Activated CD8-positive, alpha-beta memory T cell treated with anti-CD3 and anti-CD28 coated beads, Interleukin-2, amount 50 U/mL, for 1 hour (primary cell): ENCODE data around the gene SLC6A7.
"Not testable (repeated sequence)": the region's sequence is repeated elsewhere in the genome, so short reads cannot be mapped to it uniquely, and the experiment has no call there.

ENCODE experiments used
- DNase-seq: peaks from one replicate; pipeline ENCODE4 v3.0.0-alpha.2; 2020; ENCODE audit errors: extremely low read depth

The SLC6A7 gene

DNA sequence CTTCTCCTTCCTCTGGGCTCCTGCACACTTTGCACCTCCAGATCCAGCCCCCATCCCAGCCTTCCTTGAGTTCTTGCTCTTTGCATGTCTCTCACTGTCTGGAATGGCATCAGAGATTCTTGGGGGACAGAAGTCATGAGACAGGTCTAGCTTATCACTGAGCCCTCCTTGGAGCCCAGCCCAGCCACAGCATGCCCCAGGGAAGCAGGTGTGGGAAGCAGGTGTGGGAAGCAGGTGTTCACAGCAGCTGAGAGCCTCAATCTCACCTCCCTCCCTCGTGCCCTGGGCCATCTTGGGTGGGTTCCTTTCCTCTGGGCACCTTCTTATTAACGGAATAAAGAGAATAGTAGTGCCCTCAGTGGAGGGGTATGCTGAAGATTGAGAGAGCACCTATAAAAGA lies 27.2 kb downstream of the SLC6A7 start:
- no peak for DNase-seq

DNA sequence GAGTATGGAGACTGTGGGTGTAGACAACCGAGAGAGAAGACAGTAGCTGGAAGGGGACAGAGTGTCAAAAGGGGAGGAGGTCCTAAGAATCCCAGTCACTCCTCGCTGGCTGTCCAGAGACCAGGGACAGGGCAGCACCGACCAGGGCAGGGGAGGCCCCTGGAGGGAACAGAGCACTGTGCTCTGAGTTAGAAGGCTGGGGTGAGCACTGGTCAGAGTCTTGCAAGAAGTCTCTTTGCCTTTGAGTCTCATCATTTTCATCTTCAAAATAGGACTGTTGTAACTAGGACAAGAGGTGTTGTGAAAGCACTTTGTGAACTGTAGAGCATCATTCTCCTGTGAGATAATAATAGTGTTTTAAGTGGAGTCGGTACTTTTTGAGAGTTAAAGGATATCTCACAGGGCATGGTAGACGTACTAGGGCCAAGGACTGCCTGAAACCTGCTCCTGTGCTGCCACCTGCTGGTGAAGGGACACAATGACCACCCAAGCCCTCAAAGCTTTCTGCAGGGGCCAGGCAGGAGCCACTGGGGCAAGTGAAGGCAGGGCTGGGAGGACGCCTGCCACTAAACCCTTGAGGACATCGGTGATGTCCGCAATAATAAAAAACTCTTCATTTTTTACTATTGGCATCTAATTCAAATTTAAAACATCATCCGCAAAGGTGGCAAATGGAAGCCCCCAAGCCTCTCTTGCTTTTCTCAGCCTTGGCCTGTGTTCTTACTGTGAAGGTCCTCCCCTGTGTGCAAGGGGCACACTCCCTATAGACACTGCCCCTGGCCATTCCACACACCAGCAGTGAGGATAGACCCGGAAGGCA lies 28.2 kb downstream of the SLC6A7 start:
- DNase-seq = peak; percentile 45

DNA sequence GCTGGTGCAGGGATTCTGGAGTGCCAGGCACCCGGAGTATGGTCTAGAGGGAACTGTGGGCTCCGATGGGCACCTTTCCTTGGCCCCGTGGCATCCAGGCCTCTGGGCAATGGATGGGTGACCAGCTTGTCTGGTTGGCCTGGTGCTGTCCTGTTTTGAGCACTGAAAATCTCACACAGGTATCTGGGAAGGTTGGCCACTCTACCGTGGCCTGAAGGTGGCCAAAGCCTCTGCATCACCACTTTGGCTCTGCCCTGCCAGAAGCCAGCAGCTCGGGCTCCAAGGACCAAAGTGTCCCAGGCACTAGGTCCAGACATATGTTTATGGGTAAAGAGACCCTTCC lies 28.8 kb downstream of the SLC6A7 start:
- no peak for DNase-seq

DNA sequence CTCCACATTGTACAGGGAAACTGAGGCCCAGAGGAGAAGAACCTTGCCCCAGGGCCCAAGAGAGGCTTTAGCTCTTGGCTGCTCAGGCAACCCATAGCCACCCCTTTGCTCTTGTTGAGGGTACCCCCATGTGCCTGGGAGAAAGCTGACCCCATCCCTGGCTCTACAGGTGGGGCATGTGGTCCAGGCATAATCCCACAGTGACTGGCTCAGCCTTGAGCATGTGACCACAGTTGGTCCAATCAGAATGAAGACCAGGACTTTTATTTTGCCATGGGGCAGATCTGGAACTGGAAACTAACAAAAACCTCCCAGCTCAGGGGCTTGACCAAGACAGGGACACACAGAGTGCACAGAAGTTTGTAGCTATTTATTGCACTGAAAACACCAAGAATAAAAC lies 29.3 kb downstream of the SLC6A7 start:
- DNase-seq = no peak

DNA sequence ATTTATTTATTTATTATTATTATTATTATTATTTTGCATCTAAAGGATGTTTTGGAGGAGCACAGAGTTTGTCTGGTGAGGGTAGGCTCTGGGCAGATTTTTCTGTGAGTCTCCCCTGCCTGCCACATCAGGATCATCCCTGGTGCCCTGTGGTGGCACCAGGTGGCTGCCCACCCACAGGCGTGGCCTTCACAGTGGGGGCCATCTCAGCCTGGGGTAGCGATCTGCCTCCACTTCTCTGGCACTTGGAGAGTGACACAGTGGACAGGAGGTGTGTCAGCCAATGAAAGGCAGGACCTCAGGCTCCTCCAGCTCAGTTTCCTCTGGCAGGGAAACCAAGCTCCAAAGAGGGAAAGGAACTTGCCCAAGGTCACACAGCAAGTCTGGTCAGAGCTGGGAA lies 30.0 kb downstream of the SLC6A7 start:
- no peak for DNase-seq

DNA sequence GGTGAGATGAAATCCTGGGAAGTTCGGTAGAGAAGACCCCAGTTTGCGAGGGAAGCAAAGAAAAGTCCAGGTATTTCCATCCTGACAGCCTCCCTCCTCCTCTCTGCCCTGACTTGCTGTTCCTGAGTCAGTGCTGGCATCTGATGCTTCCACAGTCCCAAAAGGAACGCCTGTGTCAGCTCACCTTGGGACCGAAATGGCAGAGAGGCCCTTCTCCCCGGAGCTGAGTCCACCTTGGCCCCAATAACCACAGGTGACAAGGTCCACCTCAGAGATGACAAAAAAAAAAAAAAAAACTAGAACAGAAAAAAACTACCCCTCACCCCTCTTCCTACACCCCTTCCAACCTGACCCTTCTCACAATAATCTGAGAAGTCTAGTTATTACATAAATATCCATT lies 31.6 kb downstream of the SLC6A7 start:
- no peak for DNase-seq

DNA sequence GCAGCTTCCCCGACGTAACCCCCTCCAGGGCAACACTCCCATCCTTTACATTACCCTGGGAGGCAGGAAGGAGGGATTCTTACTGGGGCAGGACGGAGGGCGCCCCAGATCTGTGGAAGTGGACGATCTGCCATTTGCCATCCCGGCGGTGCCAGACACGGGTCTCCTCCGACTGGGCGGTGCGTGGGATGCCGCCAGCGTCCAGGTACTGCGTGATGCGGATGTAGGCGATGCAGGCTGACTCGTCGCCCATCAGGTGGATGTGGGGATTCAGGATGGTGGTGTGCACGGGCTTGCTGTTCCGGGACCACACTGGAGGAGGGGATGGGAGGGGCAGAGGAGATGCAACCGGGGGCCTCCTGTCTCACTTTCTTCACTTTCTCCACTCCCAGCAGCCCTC lies 33.0 kb downstream of the SLC6A7 start:
- DNase-seq = no peak

DNA sequence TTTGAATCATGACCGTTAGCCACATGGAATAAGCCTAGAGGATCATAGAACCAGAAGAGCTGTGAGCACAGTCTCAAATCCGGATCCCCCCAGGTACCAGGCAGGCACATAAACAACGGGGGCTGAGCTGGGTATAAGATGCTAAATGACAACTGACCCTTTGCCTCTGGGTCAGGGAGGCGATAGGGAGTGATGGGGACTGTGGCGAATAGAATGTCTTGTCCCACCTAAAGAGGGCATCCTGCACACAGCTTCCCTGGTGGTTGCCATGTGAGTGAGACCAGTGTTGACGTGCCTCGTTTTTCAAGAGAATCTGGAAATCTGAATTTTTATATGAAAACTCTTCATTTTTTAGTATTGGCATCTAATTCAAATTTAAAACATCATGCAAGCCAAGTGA lies 33.6 kb downstream of the SLC6A7 start:
- DNase-seq = no peak

DNA sequence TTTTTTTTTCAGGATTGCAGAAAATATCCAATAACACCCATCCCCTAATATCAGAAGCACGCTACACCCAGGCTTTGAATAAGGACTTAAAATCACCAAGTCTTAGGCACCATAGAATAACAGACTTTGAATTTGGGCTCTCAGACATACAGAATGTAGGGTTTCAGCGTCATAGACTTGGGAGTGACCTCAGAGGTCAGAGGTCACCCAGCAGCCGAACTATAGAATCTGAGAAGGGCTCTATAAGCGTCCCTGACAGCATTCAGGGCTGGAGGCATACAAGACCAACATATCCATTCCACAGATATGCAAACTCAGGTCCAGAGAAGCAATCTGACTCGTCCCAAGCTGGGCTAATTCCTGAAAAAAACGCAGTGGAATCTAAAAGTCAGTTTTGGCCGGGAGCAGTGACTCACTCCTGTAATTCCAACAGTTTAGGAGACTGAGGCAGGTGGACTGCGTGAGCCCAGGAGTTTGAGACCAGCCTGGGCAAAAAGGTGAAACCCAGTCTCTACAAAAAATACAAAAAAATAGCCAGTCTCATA lies 34.7 kb downstream of the SLC6A7 start:
- no peak for DNase-seq

DNA sequence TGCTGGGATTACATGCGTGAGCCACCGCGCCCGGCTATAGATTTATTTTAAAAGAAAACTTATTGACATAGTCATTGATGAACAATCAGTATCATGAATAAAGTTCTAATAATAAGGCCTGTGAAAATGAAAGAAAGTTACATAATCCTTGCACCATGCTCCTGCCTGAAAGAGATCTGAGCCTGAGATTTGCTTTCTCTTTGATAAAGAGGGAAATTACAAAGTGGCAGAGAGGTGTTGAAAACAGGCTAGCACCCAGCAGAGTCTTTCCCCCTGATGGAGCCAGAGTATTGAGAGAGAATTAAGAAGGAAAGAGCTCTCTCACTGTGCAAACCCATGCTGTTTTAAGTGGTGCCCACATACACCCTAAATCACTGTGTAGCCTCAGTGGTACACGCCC lies 37.2 kb downstream of the SLC6A7 start:
- no peak for DNase-seq

DNA sequence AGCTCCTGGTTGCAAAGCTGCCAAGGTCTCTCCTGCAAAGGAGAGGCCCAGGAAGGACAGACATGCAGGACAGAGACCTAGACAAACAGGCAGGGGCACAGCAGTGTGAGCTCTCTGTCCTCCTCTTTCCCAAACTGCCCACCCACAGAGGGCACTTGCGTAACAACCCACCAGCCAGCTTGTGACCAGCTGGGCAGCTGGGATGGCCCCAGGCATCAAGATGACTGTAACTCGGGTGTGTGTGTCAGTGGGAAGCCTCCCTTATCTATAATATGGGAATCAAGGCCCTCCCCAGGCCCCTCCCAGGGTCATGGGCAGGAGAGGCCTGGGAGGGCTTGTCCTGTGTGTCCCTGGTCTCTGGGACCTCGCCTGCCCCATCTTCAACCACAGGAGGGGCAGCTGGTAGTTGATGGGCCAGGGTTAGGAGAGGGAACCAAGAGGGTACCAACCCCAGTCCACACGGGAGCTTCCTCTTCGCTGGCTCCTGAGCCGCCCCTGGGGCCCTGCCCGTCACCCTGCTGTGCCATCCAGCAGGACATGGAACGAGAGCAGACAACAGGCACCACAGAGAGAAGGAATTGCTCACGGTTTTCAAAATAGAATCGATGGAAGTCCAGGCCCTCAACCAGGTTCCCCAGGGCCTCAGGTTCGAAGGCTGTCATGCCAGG lies 37.9 kb downstream of the SLC6A7 start:
- DNase-seq = no peak

DNA sequence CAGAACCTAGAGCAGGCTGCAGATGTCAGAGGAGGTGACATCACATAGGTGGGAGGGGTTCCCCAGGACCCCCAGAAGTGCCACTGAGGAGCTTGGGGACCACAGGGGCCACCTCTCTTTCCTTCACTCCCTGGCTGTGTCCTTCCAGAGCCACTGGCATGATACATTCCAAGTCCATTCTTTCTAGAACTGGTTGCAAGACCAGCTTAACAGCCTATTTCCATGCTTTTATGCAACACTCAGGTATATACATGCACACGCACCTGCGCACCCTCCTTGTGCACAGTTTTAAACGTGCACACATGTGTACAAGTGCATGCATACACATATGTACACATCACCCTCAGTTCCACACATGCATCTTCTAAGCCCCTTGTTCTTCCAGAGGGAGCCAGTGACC lies 39.7 kb downstream of the SLC6A7 start:
- DNase-seq = no peak

DNA sequence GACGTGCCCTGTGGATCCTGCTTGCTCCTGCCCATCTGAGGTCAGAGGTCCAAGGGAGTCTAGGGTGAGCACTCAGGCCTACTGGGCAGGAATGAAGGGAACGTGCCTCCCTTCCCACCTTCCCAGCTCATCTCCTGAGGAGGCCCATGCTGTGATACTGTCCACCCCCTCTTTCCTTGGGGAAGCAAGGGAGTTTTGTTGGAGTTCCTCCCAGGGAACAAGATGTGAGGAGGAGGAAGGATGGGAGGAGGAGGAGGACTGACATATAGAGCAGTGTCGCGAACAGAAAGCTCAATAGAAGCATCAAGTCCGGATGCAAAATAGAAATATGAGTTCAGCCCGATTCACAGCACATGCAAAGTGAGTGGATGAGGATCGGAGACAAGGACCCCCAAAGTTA lies 41.0 kb downstream of the SLC6A7 start:
- no peak for DNase-seq

DNA sequence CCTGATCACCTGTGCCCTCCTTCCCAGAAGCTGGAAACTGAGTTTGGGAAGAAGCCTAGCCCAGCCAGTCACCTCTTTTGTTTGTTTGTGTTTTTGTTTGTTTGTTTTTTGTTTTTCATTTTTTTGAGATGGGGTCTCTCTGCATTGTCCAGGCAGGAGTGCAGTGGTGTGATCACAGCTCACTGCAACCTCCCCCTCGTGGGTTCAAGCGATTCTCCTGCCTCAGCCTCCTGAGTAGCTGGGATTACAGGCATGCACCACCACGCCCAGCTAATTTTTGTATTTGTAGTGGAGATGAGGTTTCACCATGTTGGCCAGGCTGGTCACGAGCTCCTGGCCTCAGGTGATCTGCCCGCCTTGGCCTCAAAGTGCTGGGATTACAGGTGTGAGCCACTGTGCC lies 43.8 kb downstream of the SLC6A7 start:
- DNase-seq = not testable (repeated sequence)

DNA sequence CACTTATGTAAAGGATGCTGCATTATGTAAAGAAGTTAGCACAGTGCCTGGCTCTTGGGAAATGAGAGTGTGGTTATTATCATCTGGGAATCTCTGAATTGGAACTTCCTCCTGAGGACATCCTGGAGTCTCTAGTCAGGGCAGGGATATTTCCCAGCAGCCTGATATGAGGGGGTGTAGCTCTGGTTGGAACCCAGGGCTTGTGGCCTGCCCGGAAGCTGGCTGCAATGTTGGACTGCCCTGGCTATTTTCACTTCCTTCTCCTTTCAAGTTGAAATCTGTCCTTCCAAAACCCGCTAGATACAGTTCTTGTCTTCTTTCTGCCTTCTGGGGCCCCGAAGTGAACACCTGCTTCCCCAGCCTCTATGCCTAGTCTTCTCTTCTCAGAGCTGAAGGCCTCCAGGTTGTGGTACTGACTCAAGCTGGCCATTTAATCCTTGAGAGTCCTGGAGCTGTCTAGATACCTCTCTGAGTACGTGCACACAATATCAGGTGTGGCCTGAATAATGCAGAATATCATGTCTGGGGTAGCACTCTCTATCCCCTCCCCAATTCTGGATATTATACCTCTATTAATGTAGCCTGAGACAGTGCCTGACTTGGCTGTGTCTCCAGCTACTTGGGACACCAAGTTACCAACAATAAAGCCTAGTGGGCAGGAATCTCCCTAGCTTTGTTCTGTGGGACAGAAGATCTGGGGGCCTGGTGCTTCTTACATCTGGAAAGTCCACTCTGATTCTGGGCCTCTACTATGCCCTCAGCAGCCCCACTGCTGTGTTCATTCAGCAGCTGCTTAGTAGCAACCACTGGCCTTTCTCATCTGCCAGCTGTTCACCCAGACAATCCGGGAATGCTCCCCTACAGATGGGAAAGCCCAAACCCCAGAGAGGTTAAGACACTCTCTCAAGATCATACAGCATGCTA lies 45.0 kb downstream of the SLC6A7 start:
- no peak for DNase-seq

DNA sequence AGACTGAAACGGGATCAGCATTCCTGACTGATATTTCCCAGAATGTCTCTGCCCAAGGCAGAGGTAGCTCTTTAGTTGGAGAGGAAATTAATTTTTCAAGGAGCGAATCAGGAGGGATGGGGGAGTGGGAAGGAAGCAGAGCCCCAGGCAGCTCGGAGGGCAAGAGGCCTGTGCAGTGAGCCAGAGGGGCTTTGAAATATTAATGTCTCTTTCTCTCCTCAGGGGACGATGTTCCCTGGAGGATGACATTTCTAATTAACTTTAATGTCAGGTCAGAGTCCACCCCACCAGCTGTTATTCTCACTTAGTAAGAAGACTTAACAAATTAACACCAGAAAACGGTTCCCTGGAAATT lies 45.6 kb downstream of the SLC6A7 start:
- DNase-seq = no peak

DNA sequence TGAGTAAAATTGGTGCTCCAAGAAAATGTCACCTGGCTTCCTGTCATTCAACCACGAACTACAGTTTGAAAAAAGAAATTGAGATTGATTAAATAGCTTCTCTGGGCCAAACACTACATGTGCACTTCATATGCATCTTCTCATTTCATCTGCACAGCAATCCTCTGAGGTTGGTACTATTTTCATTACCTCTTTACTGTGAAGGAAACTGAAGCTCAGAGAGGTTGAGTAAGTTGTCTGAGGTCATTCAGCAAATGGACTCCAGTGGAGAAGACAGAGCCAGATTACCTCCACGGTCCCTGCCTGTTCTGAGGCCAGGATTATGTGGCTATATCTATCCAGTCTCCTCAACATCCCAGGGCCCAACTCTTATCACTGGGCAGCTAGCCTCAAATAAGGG lies 46.5 kb downstream of the SLC6A7 start:
- DNase-seq = no peak

DNA sequence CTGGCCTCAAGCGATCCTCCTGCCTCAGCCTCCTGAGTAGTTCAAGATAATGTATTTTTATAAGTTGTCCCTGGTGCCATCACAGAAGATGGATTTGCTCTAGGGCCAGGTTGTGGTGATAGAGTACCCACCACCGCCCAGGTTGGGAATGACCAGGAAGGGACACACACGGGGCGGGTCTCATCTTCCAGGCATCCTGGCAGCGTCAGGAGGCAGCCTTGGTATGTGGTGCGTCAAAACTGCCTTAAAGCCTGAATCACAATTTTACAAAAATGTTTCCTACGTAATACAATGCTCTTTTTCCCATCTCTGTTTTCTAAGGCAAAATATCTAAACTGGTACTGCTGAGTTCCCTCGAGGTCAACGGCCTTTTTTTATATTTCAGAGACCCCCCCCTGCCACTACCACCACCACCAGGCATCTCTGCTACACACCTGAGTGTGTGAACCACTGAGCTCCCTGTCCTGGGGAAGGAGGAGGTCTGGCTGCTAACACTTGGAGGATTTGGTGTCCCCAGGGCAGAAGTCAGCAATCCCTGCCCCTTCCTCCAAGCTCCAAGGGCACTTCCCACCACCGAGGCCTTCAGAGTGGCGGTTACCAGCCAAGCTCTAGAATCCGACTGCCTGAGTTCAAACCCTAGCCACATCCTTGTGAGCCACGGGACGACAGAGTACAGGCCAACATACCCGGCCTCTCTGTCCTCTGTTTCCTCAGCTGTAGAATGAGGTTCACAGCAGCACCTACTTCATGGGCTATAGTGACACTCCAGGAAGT lies 47.3 kb downstream of the SLC6A7 start:
- no peak for DNase-seq

DNA sequence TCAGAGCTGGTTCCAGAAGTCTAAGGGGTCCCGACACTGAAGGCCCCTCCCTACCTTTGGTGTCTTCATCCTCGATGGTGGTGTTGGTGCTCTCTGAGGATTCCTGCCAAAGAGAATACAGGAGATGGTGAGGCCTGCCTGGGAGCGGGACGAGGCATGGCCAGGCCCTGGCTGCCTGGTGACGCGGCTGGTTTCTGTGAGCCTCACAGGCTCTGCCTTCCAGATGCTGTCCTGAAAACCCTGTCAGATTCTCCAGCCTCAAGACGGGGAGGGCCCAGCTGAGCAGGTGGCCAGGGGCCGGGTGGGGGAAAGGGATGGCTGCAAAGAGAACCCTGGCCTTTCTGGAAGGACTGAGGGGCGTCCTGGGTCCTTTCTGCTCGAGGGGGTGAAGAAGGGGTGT lies 48.8 kb downstream of the SLC6A7 start:
- no peak for DNase-seq

DNA sequence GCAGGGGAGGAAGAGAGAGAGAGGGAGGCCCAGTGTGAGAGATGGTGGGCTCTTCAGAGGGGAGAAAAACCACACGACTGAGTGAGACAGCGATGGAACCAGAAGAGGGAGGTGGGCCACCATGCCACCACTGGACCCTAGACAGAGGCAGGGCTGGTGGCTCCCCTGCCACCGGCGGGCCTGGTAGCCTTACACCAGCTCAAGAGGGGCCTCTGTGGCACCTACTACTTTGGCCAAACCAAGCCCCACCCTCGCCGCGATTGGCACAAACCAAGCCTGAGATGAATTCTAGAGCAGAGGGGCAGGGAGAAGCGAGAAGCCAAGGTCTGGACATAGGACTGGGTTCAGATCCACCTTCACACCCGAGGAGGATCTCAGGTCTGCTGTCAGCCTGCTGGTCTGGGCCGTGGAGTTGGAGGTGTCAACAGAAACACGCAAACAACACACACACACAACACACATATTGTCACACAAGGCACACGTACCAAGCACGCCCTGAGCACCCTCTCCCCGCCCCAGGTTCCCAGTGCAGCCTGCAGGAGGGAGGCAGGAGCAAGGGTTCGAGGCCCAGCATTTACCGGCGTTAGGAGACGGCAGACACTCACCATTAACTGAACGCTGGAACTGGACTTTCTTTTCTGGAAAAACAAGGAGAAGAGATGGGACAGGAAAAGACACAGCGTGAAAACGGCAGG lies 49.4 kb downstream of the SLC6A7 start:
- DNase-seq = no peak

DNA sequence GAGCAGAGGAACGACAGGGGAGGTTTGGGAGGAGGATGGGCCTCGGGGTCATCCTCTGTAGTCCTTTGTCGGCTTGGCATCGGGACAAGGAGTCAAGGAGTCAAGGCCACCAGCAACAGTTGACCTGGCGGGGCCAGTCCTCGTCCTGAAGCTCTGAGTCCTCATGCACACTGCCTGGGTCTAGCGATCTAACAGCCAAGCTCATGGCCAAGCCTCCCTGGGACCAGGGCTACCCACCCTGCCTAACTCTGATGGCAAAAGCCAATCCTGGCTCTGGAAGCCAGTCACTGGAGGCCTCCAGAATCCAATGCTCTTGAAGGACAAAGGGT lies 49.9 kb downstream of the SLC6A7 start:
- DNase-seq = no peak
